Stimulated activated CD4-positive, alpha-beta T cell treated with anti-CD3 and anti-CD28 coated beads, Interleukin-2, amount 100 ng/mL, for 24 hours (primary cell): ENCODE data around the gene ABTB2.

Experiments used
- DNase-seq, 2 donors: peaks; one replicate each; pipeline ENCODE4 v3.0.0-alpha.2; 2020

Gene ABTB2

GRCh38 chr11:34280945-34281872 is 76.6 kb downstream of the ABTB2 start:
- no peak for DNase-seq

- no peak for DNase-seq
Measured at GRCh38 chr11:34278693-34279297, 79.0 kb downstream of the ABTB2 start.

- no peak for DNase-seq
Measured at GRCh38 chr11:34278175-34278574, 79.6 kb downstream of the ABTB2 start.

- no peak for DNase-seq
Measured at GRCh38 chr11:34277171-34277570, 80.6 kb downstream of the ABTB2 start.

GRCh38 chr11:34276352-34276864 is 81.4 kb downstream of the ABTB2 start:
- DNase-seq: no peak

GRCh38 chr11:34275486-34275885 is 82.3 kb downstream of the ABTB2 start:
- DNase-seq: no peak

DNA sequence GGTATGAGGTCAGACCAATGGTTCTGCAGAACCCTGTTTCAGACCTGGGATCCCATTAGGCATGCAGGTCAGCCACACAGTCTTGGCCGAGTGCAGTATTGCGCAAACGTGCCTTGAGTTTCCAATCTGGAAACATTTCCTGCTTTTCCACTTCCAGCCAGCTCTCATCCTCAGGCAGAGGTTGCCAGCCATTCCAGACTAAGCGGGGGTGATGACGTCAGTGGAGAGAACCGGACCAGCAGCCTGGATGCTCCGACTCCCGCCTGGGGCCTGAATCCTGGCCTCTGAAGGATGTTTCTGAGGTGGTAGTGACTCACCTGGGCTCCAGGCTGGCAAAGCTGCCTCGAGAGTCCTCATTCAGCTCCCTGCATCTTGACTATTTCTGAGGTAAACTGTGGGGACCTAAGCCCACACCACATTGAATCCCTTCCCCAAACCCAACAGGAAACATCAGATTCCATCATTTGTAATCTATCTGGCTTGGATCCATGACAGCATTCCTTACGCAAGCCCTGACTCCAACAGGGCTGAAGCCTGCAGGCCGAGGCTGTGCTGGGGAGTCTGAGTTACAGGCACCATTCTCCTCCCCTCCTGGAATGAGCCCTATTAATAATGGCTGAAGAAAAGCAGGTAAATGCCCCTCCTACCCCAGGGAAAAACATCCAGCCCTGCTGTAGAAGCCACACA is 83.0 kb downstream of the ABTB2 start:
- no peak for DNase-seq

GRCh38 chr11:34273099-34273498 is 84.7 kb downstream of the ABTB2 start:
- no peak for DNase-seq

DNA sequence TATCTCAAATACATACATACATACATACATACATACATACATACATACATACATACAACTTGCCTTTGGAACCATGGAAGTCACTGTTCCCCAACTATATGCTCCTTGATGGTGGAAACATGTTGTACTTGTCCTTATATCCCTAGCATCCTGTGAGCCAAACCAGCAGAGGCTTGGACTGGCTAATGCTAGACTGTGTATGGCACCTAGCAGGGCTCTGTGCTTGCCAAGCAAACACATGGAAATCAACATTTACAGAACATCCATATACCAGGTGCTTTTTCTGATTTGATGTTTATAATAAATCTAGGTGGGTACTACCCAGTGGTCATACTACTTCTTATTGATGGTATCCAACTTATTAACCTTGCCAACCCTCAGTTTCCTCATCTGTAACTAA is 86.1 kb downstream of the ABTB2 start:
- no peak for DNase-seq

GRCh38 chr11:34270711-34271110 is 87.1 kb downstream of the ABTB2 start:
- DNase-seq: no peak

DNA sequence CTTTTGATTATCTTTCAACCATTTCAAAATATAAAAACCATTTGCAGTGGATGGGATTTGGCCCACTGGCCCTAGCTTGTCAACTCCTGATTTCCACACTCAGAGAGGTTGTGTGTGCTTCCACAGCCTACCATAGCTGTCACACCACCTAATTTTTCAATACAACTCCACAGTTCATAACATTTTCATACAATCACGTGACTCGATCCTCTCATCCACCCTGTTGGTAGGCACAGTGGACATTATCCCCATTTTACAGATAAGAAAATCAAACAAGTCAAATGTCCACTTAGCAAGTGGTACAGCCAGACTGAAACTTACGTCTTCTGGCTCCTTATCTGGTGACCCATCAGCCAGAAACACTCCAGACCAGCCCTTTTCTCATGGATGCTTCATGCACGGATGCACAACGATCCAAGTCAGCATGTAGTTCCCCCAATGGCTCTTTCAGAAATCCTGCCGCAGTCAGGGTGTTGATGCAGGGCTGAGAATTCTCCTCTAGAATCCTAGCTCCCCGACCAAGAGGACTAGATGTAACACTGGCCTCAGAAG is 88.0 kb downstream of the ABTB2 start:
- no peak for DNase-seq

GRCh38 chr11:34268906-34269430 is 88.8 kb downstream of the ABTB2 start:
- DNase-seq: no peak

DNA sequence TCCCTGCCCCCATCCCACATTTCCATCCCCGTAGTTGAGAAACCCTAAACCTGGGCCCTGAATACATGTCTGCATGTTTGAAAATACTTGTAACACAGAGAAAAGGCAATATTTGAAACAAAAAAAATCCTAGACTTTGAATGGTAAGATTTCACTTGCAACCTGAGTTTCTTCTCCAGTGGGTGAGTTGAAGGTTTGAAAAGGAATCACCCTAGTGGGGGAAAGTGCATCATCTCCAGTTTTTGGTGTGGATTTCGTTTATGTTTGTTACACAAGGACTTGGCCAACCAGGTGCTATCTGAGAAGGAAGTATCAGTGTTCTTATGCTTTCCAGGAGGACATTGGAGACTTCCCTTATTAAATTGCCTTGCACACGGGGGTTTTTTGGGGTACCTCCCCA is 90.4 kb downstream of the ABTB2 start:
- no peak for DNase-seq

DNA sequence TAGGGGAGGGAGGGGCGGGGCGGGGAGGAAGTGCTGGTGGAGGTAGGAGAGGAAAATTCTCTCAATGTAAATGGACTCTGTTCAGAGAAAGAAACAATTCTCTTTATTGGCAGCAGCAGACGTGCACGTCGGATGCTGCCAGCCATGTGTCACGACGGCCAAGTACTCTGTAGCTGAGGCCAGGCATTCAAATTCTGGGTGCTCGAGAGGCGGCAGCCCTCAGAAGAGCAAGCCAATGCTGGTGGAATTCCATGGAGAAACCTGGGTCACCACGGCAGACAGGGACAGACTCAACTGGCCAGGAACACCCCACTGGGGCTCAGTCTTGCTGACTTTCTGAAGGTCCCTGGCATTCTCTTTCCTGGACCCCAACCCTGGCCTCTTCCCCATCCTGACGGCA is 90.8 kb downstream of the ABTB2 start:
- no peak for DNase-seq

DNA sequence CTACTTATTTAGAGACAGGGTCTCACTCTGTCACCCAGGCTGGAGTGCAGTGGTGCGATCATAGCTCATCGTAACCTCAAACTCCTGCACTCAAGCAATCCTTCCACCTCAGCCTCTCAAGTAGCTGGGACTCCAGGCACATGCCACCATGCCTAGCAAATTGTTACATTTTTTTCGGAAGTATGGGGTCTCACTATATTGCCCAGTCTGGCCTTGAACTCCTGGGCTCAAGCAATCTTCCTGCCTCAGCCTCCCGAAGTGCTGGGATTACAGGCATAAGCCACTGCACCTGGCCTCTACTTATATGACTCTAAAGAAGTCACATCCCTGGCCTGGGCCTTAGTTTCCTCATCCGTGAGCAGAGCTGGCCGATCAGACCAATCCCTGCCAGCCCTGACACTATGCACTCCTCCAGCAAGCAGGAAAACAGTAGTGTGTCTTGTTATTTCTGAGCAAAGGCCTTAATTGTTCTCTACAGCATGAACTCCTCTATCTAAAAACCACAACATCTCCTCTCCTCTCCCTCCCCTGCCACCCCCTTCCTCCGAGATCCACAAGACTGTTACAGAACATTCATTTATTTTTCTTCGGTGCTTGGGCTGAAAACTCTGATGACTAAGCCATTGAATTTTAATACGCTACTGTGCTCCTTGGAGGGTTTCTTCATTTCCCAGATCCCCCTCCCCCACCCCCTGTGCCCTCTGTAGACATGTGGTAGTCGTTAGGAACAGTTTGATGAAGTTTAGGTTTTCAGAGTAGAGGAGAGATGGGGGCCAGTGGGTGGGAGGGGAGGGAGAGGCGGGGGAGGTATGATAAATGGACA is 91.5 kb downstream of the ABTB2 start:
- no peak for DNase-seq

DNA sequence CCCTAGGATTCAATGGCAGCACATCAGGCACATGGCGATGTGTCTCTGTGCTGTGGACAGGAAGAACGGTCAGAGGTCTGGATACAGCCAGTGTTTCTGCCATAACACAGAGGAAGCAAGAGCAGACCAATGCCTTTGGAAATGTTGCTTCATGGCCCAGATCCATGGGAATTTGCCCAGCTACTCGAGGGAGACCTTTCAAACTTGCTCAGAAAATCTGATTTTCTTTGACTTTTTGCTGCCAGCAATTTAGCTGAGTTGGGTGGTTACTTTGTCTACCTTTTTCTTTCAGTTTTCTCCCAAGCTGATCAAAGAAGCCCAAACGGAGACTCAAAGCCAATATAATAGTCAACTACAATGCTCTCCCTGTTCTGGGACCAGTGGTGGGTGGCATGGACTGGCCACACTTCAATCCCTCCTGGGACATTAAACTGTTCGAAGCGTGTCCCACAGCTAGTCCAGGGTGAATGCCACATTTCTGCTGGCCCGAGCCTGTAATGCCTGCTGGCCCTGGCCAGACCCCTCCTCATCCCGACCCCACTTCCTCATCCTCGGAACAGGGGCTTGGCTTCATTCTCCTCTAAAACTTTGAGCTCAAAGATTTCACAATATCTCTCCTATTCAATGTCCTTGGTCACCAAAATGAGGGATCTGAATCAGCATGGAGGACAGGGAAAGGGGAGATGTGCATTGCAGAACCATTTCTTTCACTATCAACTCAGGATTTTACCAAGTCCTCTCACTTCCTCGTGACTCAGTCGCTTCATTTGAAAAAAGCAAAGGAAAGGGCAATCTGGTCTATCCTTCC is 93.3 kb downstream of the ABTB2 start:
- DNase-seq: no peak

DNA sequence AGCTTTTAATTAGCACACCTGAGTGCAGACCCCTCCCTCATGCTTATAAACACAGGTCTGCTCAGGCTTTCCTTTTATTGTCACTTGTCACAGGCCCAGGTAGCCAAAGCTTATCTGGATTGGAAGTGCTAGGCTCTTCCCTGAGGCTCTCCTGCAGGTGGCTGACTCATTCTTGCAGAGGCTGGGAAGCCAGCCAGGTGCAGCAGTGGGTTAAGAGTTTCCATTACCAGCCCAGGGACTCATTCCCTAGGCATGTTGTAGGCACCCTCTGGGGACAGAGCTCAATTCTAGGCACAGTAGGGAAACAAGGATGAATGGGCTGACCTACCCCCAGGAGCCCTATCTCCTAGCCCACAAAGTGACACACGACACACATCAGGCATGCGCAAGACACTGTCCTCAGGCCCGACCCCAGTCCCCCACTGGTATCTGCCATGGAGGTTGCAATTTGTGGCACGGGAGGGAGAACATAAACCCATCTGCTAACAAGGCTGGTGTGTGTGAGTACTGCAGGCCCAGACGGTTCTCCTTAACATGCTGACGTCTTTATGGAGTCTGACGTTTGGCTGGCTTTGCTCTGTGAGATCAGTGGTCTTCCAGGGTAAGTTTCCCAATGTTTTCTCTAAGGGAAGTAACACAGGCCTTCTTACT is 94.2 kb downstream of the ABTB2 start:
- no peak for DNase-seq

GRCh38 chr11:34262531-34263081 is 95.2 kb downstream of the ABTB2 start:
- no peak for DNase-seq

DNA sequence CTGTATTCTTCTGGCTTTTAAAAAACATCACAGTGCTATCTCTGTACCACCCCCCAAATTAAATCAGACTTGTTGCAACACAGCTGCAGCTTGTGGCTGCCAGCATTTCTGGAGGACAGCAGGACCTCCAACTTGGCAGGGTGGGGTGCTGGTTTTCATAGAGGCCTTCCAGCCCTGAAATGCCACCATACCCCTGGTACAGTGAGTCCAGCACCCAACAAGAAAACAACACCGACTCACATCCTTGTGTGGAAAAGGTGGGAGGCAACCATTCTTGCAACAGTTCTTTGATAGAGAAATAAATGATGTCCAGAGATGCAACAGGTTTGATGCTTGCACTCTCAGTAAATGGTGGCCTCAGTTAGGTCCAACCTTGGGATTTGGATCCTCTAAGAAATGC is 96.0 kb downstream of the ABTB2 start:
- DNase-seq: no peak

DNA sequence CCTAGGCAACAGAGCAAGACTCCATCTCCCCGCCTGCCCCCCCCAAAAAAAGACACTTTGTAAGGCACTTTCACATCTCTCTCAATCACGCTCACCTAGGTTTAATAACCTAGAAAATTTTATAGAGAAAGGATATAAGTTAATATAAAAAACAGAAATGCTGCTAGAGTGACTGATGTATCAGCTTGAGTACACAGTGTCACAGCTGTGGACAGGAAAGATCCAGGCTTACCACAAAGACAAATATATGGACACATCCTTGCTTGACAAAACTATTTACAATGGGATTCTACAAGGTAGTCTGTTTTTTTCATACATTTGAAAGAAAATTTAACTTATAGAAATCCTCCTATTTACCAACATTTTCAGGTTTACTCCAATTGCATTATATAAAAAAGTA is 96.7 kb downstream of the ABTB2 start:
- no peak for DNase-seq
